HG03378 (cell line): ENCODE results near the gene MXRA8.

Source experiments
- ATAC-seq: cut with Tn5 transposase; IDR thresholded peaks from one replicate; pipeline ENCODE4 v1.9.1; 2021; ENCODE audit warnings: mild to moderate bottlenecking, moderate library complexity; ENCODE audit not compliant: unreplicated experiment

Gene MXRA8

DNA sequence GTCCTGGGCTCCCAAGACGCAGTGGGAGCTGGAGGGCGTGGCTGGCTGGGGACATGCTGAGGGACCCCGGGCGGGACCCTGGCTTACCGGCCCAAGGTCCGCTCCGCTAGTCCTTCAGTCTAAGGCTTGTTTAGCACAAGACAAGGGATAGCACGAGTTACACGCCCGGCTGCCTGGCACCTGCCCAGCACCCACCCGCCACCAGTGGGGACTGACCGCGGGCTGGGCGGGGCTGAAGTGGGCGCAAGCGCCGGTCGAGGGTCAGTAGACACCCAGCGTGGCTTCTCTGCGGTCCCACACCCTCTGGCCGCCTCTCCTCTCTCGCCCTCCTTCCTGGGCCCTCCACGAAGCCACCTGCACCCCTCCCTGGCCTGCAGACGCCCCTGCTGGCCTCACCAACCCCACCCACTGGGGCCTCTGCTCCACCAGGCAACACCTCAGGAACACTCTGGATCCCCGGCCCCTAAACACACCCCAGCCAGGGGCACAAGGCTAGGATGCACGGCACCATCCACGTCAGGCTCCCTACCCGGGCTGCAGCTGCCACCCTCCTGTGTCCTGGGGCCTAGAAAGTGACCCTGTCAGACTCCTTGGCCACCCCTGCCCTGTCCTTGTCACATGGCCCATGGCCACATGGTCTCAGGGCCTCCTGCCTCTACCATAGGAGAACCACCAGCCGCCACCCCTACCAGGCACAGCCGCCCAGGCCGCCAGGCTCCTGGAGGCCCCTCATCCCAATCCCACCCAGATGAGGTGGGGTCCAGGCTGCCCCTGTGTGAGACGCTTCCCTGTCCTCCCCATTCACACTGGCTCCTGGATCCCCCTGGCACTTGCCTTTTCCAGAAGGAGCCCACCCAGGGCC is 21.2 kb downstream of the MXRA8 start:
- no peak for ATAC-seq

DNA sequence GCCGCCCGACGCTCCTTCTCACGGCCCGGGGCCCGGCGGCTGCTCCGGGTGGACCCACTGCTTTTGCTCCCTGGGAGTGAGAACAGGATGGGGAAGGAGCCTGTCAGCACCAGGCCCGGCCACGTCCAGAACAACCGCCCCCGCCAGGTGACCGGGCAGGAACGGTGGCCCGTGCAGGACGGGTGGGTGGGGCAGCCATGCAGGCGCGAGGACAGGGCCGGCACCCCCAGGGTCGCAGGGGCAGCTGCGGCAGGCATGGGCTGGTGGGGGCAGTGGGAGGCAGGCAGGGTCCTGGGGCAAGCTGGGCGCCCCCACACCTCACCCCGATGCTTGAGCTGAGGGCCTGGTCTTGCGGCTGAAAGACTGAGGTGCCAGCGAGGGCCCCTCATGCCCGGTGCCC is 21.9 kb downstream of the MXRA8 start:
- no peak for ATAC-seq

GRCh38 chr1:1335792-1336248 is 22.5 kb downstream of the MXRA8 start:
- ATAC-seq: no peak

GRCh38 chr1:1335283-1335682 is 23.1 kb downstream of the MXRA8 start:
- no peak for ATAC-seq

DNA sequence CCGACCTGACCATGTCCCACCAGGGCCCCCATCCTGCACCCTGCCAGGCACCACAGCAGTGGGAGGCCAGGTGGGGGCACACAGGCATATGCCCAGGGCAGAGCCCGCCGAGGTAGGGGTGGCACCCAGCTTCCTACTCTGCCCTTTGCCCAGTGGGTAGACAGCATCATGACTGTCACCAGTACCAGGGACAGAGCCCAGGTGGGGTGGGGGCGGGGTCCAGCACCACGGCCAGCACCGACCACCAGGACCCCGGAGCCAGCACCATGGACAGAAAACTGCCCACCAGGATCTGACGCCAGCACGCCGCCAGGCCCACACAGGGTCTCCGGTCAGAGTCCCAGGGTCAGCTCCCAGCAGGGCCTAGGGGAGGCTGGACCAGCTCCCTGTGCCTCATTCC is 23.5 kb downstream of the MXRA8 start:
- no peak for ATAC-seq

- no peak for ATAC-seq
These were observed 24.7 kb downstream of the MXRA8 start for GRCh38 chr1:1333551-1334241.

GRCh38 chr1:1332774-1333480 is 25.4 kb downstream of the MXRA8 start:
- ATAC-seq: no peak

GRCh38 chr1:1332031-1332755 is 26.2 kb downstream of the MXRA8 start:
- ATAC-seq: no peak

DNA sequence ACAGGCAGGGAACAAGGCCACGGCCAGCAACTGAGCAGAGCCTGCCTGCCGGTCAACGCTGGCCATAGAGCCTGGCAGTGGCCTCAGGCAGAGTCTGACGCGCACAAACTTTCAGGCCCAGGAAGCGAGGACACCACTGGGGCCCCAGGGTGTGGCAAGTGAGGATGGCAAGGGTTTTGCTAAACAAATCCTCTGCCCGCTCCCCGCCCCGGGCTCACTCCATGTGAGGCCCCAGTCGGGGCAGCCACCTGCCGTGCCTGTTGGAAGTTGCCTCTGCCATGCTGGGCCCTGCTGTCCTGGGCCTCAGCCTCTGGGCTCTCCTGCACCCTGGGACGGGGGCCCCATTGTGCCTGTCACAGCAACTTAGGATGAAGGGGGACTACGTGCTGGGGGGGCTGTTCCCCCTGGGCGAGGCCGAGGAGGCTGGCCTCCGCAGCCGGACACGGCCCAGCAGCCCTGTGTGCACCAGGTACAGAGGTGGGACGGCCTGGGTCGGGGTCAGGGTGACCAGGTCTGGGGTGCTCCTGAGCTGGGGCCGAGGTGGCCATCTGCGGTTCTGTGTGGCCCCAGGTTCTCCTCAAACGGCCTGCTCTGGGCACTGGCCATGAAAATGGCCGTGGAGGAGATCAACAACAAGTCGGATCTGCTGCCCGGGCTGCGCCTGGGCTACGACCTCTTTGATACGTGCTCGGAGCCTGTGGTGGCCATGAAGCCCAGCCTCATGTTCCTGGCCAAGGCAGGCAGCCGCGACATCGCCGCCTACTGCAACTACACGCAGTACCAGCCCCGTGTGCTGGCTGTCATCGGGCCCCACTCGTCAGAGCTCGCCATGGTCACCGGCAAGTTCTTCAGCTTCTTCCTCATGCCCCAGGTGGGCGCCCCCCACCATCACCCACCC is 27.0 kb downstream of the MXRA8 start, which contains the start of gene TAS1R3:
TAS1R3 (plus strand) TSS at position 213 of the 898 bp plus-strand sequence; CDS start at position 279, 66 bp downstream.
- no peak for ATAC-seq

- ATAC-seq: no peak
These were observed 27.8 kb downstream of the MXRA8 start for GRCh38 chr1:1330366-1331067.

- ATAC-seq: no peak
These were observed 28.8 kb downstream of the MXRA8 start for GRCh38 chr1:1329304-1330210.

DNA sequence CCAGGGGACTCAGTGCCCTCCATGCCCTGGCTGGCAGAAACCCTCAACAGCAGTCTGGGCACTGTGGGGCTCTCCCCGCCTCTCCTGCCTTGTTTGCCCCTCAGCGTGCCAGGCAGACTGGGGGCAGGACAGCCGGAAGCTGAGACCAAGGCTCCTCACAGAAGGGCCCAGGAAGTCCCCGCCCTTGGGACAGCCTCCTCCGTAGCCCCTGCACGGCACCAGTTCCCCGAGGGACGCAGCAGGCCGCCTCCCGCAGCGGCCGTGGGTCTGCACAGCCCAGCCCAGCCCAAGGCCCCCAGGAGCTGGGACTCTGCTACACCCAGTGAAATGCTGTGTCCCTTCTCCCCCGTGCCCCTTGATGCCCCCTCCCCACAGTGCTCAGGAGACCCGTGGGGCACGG is 30.1 kb downstream of the MXRA8 start:
- ATAC-seq: no peak

GRCh38 chr1:1327291-1327690 is 31.1 kb downstream of the MXRA8 start:
- ATAC-seq: no peak

- no peak for ATAC-seq
These were observed 32.2 kb downstream of the MXRA8 start for GRCh38 chr1:1326075-1326605.

DNA sequence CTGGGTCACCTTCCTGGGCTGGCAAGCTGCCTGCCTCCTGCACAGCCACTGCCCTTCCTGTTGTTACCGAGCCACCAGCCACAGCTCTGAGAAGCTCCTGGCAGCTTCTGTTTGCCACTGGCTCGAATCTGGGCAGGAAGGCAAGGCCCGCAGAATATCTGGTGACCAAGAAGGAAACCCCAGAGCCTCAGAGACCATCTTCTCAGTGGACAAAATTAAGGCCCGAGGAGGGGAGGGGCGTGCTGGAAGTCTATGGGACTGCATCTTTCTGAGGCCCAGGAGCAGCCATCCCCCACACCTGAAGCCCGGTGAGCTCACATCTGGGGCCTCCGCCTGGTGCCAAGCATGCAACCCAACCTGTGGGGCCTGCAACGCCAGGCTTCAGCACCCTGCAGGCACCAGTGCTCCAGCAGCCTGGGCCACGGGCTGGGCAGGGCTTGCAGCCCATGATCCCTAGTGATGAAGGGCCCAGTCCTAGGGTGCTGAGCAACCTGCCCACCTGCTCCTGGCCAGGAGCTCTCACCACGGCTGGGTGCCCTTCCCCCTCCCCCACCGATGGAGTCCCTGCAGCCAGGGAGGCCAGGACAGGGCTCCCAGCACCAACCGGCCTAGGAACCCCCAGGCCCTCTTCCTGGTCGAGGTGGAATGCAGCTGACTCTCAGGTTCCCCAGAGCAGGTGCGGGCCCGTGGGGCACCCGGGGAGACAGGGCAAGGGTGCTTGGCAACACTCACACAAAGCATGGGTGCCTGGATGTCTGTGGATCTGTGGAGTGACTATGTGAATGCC is 32.9 kb downstream of the MXRA8 start:
- no peak for ATAC-seq

- ATAC-seq: peak; percentile 41
These were observed 33.6 kb downstream of the MXRA8 start, which contains the start of the genes CPTP and INTS11 for GRCh38 chr1:1324524-1325287. Gene CPTP, plus strand, starts transcription at chr1:1324802. Its CDS starts 2,109 bp downstream, at chr1:1326911. Gene INTS11, minus strand, starts transcription at chr1:1324660. Its CDS starts 52 bp downstream, at chr1:1324608.
